Central memory CD4-positive, alpha-beta T cell (primary cell): ENCODE measurements around the gene NR1H4.
"Not testable (repeated sequence)": the region's sequence is repeated elsewhere in the genome, so short reads cannot be mapped to it uniquely, and the experiment has no call there.

Source experiments
- DNase-seq: peaks from one replicate; pipeline ENCODE4 v3.0.0; 2022

The NR1H4 gene

DNA sequence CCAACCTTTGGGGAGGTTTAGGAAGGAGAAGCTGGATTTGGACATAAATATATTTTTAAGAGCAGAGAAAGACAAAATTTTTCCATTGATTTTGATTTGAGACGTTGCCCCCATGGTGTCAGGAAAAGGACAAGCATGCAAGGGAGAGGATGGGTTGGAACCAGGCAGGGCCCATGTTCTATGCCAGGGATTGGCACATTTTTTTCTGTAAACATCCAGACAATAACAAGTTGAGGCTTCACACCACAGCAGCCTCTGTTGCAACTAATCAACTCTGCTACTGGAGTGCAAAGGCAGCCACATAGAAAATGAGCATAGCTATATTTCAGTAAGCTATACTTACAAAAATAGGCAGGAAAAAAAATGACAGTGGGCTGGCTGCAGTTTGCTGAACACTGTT, 44.7 kb downstream of the NR1H4 start:
- no peak for DNase-seq

GRCh38 chr12:100520048-100520769, 46.5 kb downstream of the NR1H4 start:
- no peak for DNase-seq

DNA sequence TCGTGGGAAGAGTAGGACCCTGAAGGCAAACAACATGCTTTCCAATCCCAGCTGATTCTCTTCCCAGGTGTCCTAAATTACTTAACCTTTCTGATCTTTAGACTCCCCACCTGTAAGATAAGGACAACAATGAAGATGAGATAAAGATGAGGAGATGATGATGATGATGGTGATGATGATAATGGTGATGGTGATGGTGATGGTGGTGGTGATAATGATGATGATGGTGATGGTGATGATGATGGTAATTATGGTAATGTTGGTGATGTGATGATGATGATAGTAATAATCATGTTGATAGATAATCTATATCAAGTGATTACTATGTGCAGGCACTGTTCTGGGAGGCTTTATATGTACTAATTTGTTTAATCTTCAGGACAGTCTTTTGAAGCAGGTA, 48.3 kb downstream of the NR1H4 start:
- DNase-seq = no peak

- DNase-seq = no peak
These were observed 54.4 kb downstream of the NR1H4 start for GRCh38 chr12:100528034-100528433.

DNA sequence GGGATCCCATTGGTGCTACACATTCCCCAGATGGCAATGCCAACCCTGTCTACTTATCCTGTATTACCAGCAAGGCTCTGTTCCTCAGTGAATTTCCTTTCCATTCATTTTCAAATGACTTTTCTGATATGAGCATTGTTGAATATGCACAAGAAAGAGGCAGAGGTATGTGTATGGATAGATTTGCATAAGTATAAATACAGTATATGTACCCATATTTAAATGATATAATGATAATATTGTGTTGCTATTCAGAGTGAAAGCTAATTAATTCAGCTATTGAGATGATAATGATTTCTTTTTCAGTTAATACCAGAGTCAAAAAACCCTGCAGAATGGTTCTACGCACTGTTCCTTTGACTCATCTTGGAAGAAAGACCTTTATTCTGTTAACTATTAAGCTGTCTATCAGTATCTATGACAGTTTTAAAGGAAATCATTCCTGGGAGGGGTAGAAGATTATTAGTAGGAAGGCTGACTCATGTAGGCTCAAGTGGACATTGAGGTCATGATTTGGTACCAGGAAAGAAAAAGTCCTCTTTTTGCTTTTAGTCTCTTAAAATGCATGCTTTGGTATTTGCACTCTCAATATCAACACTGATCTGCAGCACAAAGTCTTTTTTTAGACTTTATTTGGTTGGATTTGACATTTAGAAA, 54.9 kb downstream of the NR1H4 start:
- DNase-seq = no peak

DNA sequence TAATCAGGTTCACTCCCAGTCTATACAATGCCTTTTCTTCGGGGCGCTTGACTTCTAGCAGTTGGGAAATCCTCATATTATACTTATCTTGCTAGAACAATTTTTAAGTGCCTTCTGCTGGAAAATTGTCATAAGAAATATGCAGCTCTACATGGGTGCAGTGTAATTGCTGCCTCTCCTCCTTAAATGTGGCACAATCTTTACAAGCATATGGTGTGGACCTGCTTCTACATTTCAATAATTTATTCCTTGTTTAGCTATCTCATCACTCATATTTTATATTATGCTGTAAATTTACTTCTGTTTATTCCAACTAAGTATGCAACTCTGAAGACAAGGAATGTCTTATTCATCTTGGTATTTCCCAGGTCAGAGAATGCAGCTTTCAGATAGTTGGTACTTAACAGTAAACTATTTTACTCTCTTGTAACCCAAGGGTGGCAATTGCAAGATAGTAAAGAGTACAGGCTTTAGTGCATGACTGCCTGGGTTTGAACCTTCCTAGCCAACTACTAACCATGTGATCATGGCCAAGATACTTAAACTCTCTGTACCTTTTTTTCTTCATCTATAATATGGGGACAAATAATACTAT, 56.2 kb downstream of the NR1H4 start:
- no peak for DNase-seq

GRCh38 chr12:100533376-100533775, 59.7 kb downstream of the NR1H4 start:
- DNase-seq = no peak

DNA sequence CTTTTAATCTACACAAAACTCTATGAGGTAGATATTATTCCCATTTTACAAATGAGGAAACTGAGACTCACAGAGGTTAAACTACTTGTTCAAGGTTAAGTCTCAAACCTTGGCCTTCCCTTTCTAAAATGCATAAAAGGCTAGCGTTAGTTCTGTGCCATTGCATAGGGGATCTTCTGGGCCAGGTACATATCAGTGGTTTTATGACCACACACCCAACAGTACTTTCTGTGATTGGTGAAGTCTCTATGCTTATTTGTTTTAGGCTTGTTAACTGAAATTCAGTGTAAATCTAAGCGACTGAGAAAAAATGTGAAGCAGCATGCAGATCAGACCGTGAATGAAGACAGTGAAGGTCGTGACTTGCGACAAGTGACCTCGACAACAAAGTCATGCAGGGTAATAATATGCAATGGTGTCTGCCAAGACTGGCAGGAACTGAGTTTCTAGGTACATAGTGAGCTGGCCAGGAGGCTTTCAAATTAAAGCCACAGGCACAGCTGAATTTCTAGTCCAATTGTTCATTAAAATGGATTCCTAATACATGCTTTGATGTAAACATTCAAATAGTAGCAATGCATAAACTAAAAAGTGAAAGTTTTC, 61.1 kb downstream of the NR1H4 start:
- DNase-seq = no peak

- no peak for DNase-seq
These were observed 65.5 kb downstream of the NR1H4 start for GRCh38 chr12:100539202-100539601.

DNA sequence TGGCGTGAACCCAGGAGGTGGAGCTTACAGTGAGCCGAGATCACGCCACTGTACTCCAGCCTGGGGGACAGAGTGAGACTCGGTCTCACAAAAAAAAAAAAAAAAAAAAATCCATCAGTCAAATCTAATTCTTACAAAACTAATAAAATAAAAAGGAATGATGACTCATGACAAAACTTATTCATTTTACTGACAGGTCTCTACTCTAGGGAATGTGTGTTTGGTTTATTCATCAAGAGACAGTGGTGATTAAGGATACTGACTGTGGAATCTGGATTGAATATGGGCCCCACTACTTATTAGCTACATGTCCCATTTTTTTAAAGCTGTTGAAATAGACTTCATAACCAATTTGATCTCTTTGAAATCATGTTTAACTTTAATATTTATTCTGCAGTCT, 70.5 kb downstream of the NR1H4 start:
- DNase-seq = no peak

DNA sequence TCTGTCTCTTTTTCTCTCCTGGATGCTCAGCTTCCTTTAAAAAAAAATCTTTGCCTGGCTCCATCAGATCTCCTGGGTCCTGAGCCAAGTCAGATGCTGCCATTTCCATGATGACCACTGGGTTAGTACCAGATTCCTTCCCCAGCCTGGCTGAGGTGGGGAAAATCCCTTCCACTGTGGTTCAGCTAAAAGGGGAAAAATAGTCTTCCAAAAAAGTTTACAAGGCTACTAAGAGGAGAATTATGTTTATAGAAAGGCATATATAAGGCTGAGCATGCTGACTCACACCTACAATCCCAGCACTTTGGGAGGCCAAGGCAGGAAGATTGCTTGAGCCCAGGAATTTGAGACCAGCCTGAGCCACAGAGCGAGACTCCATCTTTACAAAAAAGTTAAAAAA, 71.4 kb downstream of the NR1H4 start:
- DNase-seq = no peak

DNA sequence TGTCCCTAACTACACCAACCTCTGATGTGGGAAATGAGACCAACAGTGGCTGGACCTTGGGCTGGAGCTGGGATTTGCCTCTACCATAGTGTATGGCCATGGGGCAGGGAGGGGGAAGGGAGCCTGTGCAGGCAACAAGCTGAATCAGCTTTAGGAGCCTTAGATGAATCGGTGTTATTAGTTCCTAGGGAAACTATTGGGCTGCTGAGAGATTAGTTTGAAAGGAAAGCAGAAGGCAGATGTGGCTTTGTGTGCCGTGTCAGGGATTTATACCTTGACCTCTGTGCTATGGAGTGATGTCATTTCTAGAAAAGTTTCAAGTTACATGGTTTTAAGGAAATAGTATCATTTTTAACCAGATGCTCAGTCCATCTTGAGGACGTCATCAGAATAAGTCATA, 80.3 kb downstream of the NR1H4 start:
- DNase-seq = no peak

DNA sequence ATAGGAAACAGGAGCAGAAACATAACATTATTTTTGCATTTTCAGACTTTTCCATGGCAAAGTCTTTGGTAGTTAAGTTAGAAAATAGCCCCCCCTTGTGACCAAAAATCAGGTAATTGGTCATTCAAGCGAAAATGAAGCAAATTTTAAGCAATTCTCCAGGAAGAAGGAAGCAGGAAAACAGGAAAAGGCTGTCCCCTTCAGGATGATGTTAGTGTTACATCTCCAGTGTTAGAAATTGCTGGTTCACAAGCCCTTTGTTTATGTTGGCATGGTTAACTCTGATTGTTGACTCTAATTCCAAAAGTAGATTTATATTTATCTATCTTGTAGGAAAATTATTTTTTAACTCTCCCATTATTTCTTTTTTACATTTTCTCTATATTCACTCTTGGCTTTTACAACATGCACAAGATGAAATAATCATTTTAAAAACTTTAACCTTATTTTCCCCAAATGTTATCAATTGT, 81.0 kb downstream of the NR1H4 start:
- no peak for DNase-seq

- no peak for DNase-seq
These were observed 82.1 kb downstream of the NR1H4 start for GRCh38 chr12:100555722-100556121.

DNA sequence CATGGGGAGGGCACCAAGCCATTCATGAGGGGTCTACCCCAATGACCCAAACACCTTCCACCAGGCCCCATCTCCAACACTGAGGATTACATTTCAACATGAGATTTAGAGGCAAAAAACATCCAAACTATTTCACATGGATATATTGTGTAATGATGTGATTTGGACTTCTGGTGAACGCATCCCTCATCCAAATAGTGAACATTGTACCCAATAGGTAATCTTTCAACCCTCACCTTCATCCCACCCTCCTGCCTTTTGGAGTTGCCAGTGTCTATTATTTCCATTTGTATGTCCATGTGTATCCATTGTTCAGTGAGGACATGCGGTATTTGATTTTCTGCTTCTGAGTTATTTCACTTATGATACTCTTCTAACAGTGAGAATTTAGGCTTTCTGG, 83.7 kb downstream of the NR1H4 start:
- no peak for DNase-seq

GRCh38 chr12:100559261-100559660, 85.6 kb downstream of the NR1H4 start:
- DNase-seq = not testable (repeated sequence)

DNA sequence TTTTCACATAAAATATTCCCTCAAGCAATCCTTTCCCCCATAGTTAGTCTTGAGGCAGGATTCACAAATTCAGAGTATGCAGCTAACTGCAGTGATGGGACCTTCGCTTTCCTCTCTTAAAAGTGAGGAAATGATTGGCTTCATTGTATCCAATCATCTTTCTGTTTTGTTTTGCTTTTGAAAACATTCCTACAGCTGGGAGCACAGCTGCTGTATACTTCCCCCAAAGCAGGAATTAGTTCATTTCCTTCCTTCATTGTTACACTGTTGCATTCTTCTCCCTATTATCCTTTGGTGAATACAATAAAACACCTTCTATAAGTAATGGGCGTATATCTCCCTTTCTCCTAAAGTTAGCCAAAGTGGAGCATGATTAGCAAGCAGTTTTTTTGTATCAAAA, 90.4 kb downstream of the NR1H4 start:
- no peak for DNase-seq

GRCh38 chr12:100564905-100565467, 91.3 kb downstream of the NR1H4 start:
- no peak for DNase-seq

DNA sequence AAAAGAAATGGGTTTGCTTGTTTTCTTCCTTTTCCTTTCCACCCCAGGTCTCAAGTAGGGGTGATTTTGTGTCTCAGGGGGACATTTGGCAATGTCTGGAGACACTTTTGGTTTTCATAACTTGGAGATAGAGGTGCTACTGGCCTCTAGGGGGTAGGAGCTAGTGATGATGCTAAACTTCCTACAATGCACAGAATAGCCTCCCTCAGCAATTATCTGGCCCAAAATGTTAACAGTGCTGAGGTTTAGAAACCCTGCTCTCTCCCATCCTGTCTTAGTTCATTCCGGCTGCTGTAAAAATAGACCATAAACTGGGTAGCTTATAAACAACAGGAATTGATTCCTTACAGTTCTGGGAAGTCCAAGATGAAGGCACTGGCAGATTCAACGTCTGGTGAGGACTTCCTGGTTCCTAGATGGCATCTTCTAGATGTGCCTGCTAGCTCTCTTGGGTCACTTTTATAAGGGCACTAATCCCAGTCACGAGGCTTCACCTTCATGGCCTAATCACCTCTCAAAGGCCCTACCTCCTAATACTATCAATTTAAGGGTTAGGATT, 92.4 kb downstream of the NR1H4 start:
- DNase-seq = no peak

DNA sequence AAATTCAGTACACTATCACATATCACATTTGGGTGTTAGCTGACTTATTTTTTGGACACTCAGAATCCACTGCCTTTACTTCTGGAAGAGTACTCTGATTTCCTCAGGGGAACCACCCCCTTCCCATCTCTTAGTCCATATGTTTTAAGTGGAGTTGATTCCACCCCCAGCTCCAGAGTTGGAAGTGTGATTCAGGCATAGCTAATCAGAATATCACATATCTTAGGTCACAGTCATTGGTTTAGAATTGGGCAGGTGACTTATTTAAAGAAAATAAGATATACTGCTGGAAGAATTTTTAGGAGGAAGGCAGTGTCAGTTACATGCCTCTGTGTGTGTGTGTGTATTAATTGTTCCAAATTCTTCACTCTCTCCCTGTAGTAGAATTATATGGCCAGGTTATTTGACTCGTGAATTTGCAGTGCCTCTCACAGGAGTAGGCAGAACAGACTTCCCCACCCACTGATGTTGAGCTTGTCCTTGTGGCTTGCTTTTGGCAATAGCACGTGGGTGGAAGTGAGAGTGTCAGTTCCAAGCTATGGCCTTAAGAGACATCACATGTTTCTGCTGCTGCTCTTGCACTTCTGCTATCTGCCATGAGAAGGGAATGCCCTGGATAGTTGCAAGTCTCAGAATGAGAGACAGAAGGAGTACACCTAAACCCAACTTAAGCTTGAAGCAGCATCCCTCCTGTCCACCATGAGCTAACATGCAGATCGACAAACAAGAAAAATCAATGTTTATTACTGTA, 93.4 kb downstream of the NR1H4 start:
- no peak for DNase-seq

GRCh38 chr12:100567945-100568344, 94.3 kb downstream of the NR1H4 start:
- DNase-seq = no peak

GRCh38 chr12:100572184-100572583, 98.5 kb downstream of the NR1H4 start:
- no peak for DNase-seq
